ENCODE measurements around the gene IFT22.
A peak's percentile ranks its signal among the peaks of the same experiment; 100 is the strongest.

Gene IFT22

DNA sequence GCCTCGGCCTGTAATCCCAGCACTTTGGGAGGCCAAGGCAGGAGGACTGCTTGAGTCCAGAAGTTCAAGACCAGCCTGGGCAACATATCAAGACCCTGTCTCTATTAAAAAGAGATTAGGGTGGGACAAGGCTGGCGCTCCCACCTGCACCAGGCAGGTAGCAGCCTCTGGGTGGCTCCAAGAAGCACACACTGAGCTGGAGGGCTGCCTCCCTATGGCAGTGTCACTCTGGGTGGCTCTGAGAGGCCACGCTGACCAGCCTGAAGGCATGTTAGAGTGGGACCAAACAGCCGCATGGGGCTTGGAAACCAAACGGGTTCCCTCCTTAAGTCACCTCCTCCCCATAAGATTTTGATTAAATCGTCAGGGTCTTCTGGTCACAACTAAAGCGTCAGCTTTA lies 21.3 kb upstream of the IFT22 start:
- Mint-ChIP-seq H3K9me3 (no peaks in the 10 kb centered on the region), H3K27ac (no peak overlapping the region), H3K4me1 (ENCODE audit: low read depth) (no peaks in the 10 kb centered on the region), H3K36me3 (ENCODE audit: low read depth) (no peaks in the 10 kb centered on the region), H3K4me3 (no peak overlapping the region), H3K27me3 (peaks cover 18% of the 10 kb centered on the region)
- intact Hi-C loops (cut with micrococcal nuclease): no loop called here

DNA sequence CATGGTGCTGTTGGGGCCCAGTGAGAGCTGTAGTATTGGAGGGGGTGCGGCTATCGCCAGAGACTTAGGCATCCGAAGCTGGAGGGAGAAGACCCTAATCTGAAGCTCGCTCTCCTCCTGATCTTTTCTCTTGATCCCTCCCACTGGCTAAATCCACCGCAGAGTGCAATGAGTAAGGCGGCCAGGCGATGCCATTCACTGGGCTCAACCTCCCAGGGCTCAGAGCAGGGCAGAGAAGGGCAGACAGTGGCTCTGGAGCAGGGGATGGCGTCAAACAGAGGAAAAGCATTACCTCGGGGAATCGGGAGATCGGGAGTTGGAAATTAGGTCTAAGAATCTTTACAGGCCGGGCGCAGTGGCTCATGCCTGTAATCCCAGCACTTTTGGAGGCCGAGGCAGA lies 18.8 kb upstream of the IFT22 start:
- Mint-ChIP-seq H3K36me3 (ENCODE audit: low read depth) (no peaks in the 10 kb centered on the region), H3K27me3 (peaks cover 14% of the 10 kb centered on the region), H3K27ac (no peak overlapping the region), H3K9me3 (no peaks in the 10 kb centered on the region), H3K4me3 (no peak overlapping the region), H3K4me1 (ENCODE audit: low read depth) (no peaks in the 10 kb centered on the region)
- intact Hi-C loops (cut with micrococcal nuclease): no loop called here

GRCh38 chr7:101333912-101334311 lies 12.3 kb upstream of the IFT22 start:
- Mint-ChIP-seq H3K36me3 (ENCODE audit: low read depth) (no peaks in the 10 kb centered on the region), H3K27ac (no peak overlapping the region)
- intact Hi-C loops (cut with micrococcal nuclease): no loop called here

GRCh38 chr7:101332026-101332425 lies 10.4 kb upstream of the IFT22 start:
- Mint-ChIP-seq H3K27me3 (peaks cover 16% of the 10 kb centered on the region), H3K36me3 (ENCODE audit: low read depth) (no peaks in the 10 kb centered on the region), H3K27ac (no peak overlapping the region), H3K9me3 (no peaks in the 10 kb centered on the region), H3K4me3 (no peak overlapping the region), H3K4me1 (ENCODE audit: low read depth) (peaks cover 5% of the 10 kb centered on the region)
- intact Hi-C loops (cut with micrococcal nuclease): no loop called here

More at GRCh38 chr7:101333912-101334311, 12.3 kb upstream of the IFT22 start:
- Mint-ChIP-seq H3K9me3 (no peaks in the 10 kb centered on the region), H3K4me1 (ENCODE audit: low read depth) (peaks cover 5% of the 10 kb centered on the region), H3K27me3 (peaks cover 9% of the 10 kb centered on the region), H3K4me3 (no peak overlapping the region)

GRCh38 chr7:101330011-101330484 lies 8.4 kb upstream of the IFT22 start:
- Mint-ChIP-seq H3K27ac (no peak overlapping the region), H3K4me1 (ENCODE audit: low read depth) (peaks cover 5% of the 10 kb centered on the region), H3K27me3 (peaks cover 23% of the 10 kb centered on the region), H3K4me3 (no peak overlapping the region), H3K9me3 (no peaks in the 10 kb centered on the region), H3K36me3 (ENCODE audit: low read depth) (no peaks in the 10 kb centered on the region)
- intact Hi-C loops (cut with micrococcal nuclease): no loop called here

DNA sequence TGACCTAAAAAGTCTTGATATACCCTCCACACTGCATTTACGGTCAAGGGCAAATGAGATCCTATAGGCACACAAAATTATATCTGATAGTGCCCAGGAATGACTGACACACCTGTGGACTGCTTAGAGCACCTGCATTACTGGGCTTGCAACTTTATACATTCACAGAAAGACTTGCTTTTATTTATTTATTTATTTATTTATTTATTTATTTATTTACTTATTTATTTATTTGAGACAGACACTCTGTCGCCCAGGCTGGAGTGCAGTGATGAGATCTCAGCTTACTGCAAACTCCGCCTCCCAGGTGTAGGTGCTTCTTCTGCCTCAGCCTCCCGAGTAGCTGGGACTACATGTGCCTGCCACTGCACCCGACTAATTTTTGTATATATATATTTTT lies 6.5 kb upstream of the IFT22 start:
- no peak overlapping the region for H3K27ac Mint-ChIP-seq
- no peaks in the 10 kb centered on the region for H3K4me1 Mint-ChIP-seq (ENCODE audit: low read depth)
- H3K9me3 Mint-ChIP-seq: no peaks in the 10 kb centered on the region
- intact Hi-C loops (cut with micrococcal nuclease): no loop called here
- no peaks in the 10 kb centered on the region for H3K36me3 Mint-ChIP-seq (ENCODE audit: low read depth)
- peaks cover 25% of the 10 kb centered on the region for H3K27me3 Mint-ChIP-seq
- no peak overlapping the region for H3K4me3 Mint-ChIP-seq

DNA sequence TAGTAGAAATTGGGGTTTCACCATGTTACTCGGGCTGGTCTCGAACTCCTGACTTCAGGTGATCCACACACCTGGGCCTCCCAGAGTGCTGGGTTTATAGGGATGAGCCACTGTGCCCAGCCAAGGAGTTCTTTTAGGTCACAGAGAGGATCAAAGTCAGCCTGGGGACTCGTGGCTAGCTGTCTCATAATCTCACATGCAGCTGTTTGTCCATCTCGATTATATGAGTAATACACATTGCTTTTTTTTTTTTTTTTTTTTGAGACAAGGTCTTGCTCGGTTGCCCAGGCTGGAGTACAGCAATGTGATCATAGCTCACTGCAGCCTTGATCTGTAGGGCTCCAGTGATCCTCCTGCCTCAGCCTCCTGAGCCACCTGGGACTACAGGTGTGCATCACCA lies 2.2 kb downstream of the IFT22 start:
- Mint-ChIP-seq H3K4me1 (ENCODE audit: low read depth) (peaks cover 14% of the 10 kb centered on the region), H3K27me3 (peaks cover 5% of the 10 kb centered on the region), H3K9me3 (no peaks in the 10 kb centered on the region), H3K36me3 (ENCODE audit: low read depth) (no peaks in the 10 kb centered on the region), H3K27ac (no peak overlapping the region), H3K4me3 (no peak overlapping the region)
- intact Hi-C loops (cut with micrococcal nuclease): no loop called here

DNA sequence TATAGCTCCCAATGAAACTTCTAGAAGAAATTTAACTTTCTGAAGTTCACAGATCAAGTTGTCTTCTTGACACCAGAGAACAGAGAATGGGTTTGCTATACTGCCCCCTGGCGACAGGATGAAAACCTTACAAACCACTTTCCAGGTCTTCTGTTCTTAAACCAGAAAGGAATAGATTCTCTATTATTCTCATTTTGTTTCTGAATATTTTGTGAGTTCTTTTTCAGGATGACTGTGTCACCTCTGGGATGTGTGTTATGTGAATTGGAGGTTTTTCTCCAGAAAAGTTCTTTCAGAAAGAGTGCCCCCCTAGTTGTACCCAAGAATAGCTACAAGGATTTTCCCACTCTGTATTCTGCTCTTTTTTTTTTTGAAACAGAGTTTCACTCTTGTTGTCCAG lies 6.3 kb downstream of the IFT22 start:
- peaks cover 14% of the 10 kb centered on the region for H3K9me3 Mint-ChIP-seq
- peaks cover 7% of the 10 kb centered on the region for H3K4me1 Mint-ChIP-seq (ENCODE audit: low read depth)
- intact Hi-C loops (cut with micrococcal nuclease): no loop called here
- no peak overlapping the region for H3K27ac Mint-ChIP-seq
- peaks cover 2% of the 10 kb centered on the region for H3K27me3 Mint-ChIP-seq
- H3K4me3 Mint-ChIP-seq: no peak overlapping the region
- no peaks in the 10 kb centered on the region for H3K36me3 Mint-ChIP-seq (ENCODE audit: low read depth)

DNA sequence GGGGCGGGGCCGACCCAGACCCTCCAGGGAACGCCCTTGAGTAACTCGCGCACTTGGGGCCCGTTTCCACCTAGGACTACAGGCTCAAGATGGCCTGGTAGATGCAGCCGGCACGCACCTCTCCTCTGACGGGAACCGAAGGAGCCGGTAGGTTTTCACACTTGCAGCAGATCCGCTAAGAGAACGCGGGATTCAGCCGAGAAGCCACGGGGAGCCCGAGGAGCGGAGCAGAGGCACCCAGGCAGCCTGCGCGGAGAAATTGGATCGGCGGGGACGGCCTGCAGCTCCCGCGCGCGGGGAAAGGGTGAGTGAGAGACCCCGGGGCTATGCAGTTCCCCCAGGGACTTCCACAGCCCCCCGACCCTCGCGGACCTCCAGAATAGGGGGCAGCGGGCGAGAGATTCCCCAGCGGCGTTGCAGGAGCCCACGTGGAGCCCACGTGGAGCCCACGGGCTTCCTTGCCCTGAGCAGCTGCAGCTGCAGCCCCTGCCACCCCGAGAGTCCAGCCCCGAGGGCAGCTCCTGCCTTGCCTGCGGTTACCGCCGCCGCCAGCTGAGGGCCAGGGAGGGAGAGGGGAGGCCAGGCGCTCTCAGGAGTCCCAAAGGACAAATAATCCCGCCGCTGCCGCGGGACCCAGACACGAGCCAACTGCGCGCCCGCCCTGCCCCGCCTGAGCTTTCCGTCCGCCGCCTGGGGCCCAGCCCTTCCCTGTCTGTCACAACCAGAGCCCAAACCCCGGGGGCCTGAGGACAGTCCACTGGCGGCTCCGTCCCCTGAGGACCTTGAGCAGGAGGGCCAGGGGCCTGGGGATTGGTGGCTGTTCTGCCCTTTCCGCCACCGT lies 13.1 kb downstream of the IFT22 start:
- peaks cover 6% of the 10 kb centered on the region for H3K4me1 Mint-ChIP-seq (ENCODE audit: low read depth)
- H3K27ac Mint-ChIP-seq: no peak overlapping the region
- peaks cover 64% of the 10 kb centered on the region for H3K27me3 Mint-ChIP-seq
- H3K4me3 Mint-ChIP-seq: peak overlapping the region; percentile 64
- H3K9me3 Mint-ChIP-seq: peaks cover 28% of the 10 kb centered on the region
- intact Hi-C loops (cut with micrococcal nuclease): no loop called here
- H3K36me3 Mint-ChIP-seq (ENCODE audit: low read depth): no peaks in the 10 kb centered on the region

DNA sequence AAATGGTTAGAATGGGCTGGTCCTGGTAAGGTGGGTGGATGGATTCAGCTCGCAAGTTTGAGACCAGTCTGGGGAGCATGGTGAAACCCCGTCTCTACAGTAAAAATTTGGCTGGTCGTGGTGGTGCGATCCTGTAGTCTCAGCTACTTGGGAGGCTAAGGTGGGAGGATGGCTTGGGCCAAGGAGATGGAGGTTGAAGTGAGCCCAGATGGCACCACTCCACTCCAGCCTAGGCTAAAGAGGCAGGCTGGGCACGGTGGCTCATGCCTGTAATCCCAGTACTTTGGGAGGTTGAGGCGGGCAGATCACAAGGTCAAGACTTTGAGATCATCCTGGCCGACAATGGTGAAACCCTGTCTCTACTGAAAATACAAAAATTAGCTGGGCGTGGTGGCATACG lies 15.3 kb downstream of the IFT22 start:
- Mint-ChIP-seq H3K27ac (no peak overlapping the region), H3K36me3 (ENCODE audit: low read depth) (no peaks in the 10 kb centered on the region), H3K9me3 (peaks cover 24% of the 10 kb centered on the region), H3K27me3 (peaks cover 84% of the 10 kb centered on the region), H3K4me3 (no peak overlapping the region), H3K4me1 (ENCODE audit: low read depth) (peaks cover 6% of the 10 kb centered on the region)
- intact Hi-C loops (cut with micrococcal nuclease): no loop called here

DNA sequence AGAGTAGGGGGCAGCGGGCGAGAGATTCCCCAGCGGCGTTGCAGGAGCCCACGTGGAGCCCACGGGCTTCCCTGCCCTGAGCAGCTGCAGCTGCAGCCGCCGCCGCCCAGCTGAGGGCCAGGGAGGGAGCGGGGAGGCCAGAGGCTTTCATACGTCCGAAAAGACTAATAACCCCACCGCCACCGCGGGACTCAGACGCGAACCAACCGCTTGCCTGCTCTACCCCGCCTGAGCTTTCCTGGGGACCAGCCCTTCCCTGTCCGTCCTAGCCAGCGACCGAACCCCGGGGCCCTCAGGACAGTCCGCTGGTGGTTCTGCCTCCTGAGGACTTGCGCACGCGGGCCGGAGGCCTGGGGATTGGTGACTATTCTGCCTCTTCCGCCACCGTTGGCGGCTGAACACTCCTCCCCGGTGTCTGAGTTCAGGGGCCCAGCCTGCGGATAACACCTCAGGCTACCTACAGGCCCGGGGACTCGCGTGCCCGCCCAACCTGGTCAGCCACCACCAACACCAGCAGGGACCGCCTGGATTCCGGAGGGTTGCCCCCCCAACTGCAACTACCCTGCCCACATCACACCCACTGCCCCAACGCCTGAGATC lies 18.4 kb downstream of the IFT22 start:
- Mint-ChIP-seq H3K4me3 (no peak overlapping the region), H3K27me3 (peaks cover 92% of the 10 kb centered on the region), H3K4me1 (ENCODE audit: low read depth) (peaks cover 4% of the 10 kb centered on the region), H3K36me3 (ENCODE audit: low read depth) (no peaks in the 10 kb centered on the region), H3K9me3 (peaks cover 12% of the 10 kb centered on the region), H3K27ac (no peak overlapping the region)
- intact Hi-C loops (cut with micrococcal nuclease): no loop called here

GRCh38 chr7:101302641-101303101 lies 18.9 kb downstream of the IFT22 start:
- intact Hi-C loops (cut with micrococcal nuclease): no loop called here
- no peaks in the 10 kb centered on the region for H3K36me3 Mint-ChIP-seq (ENCODE audit: low read depth)
- H3K4me1 Mint-ChIP-seq (ENCODE audit: low read depth): no peaks in the 10 kb centered on the region
- H3K9me3 Mint-ChIP-seq: peaks cover 12% of the 10 kb centered on the region
- no peak overlapping the region for H3K27ac Mint-ChIP-seq
- H3K4me3 Mint-ChIP-seq: no peak overlapping the region
- peaks cover 91% of the 10 kb centered on the region for H3K27me3 Mint-ChIP-seq

DNA sequence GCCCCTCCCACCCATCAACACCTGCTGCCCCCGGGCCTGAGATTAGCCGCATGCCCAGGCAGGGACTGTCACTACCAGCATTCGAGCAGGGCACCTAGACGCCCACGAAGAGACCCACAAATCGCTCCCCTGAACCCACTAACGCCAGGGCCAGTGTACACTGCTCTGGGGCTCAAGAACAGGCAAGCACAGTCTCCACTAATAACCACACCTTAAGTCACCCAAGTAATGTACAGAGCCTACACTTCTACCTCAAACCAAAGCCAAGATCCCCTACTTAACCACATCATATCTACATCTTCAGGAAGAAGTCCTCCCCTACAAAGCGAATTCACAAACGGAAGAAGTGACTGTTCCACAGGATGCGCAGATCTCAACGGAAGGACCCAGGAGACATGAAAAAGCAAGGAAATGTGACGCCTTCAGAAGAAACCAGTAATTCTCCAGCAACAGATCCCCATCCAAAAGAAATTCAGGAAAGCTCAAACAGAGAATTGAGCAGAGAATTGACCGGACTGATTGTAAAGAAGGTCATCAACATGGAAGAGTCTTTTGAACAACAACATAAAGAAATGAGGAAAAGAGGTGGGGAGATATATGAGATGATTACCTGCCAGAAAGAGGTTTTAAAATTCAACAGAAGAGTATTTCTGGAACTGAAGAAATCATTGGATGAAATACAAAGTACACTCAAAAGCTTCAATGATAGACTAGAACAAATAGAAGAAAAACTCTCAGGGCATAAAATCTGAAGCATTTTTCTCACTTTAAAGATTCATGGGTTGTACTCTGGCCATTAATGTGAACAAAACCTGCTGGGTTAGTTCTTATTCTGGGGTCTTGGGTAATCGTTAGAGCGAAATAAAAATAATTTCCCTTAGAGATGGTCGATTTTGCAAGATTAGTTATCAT lies 20.9 kb downstream of the IFT22 start:
- H3K9me3 Mint-ChIP-seq: peaks cover 12% of the 10 kb centered on the region
- H3K4me3 Mint-ChIP-seq: no peak overlapping the region
- intact Hi-C loops (cut with micrococcal nuclease): no loop called here
- H3K4me1 Mint-ChIP-seq (ENCODE audit: low read depth): no peaks in the 10 kb centered on the region
- H3K27ac Mint-ChIP-seq: no peak overlapping the region
- peaks cover 89% of the 10 kb centered on the region for H3K27me3 Mint-ChIP-seq
- H3K36me3 Mint-ChIP-seq (ENCODE audit: low read depth): no peaks in the 10 kb centered on the region

Measured in dendritic cell treated with granulocyte-macrophage colony-stimulating factor and Interleukin-4, amounts not matched to agents 40 ng/mL and 50 ng/mL, for 4 days (primary cell).